MCF 10A (cell line): ENCODE data around the gene FOXO6. TPM values are rescaled to one million over a fixed set of nuclear protein-coding genes. Genes with fewer than 3 reads are reported as not detected.

ENCODE experiments used
- BruUV-seq: library from RNA; stranded (reverse); fragments of 400-500 nt; replicated peaks from 2 replicates; lab custom pipeline; 2021; lab: Mats Ljungman, UMichigan
- CTCF ChIA-PET: fragments of 300-600 bp; sonication (Branson Sonifier 250); formaldehyde crosslinking; extraction: SDS; loops from one replicate; lab custom pipeline; 2021; ENCODE audit warnings: antibody characterized with exemption, inconsistent platforms; lab: Yijun Ruan, JAX
- POLR2A ChIA-PET: fragments of 300-600, 350-650 bp; sonication (Branson Sonifier 250); formaldehyde crosslinking; extraction: SDS; loops from one replicate; lab custom pipeline; 2020; ENCODE audit warnings: antibody characterized with exemption, inconsistent platforms; lab: Yijun Ruan, JAX
- DNase-seq: peaks from one replicate; pipeline ENCODE4 v3.0.0-alpha.2; 2018; ENCODE audit not compliant: unreplicated experiment
- H3K27ac Mint-ChIP-seq: one replicate; pipeline ENCODE4 v1.8.0; 2022; ENCODE audit warnings: mild to moderate bottlenecking, low read depth, mixed read lengths; ENCODE audit not compliant: unreplicated experiment
- H3K27me3 Mint-ChIP-seq: one replicate; pipeline ENCODE4 v1.8.0; 2022; ENCODE audit warnings: mixed read lengths; ENCODE audit not compliant: insufficient read depth, unreplicated experiment
- H3K36me3 Mint-ChIP-seq: one replicate; pipeline ENCODE4 v1.8.0; 2022; ENCODE audit warnings: mild to moderate bottlenecking, moderate library complexity, mixed read lengths; ENCODE audit not compliant: insufficient read depth, unreplicated experiment
- H3K4me1 Mint-ChIP-seq: one replicate; pipeline ENCODE4 v1.8.0; 2022; ENCODE audit warnings: mixed read lengths; ENCODE audit not compliant: insufficient read depth, unreplicated experiment
- H3K4me3 Mint-ChIP-seq: one replicate; pipeline ENCODE4 v1.8.0; 2022; ENCODE audit warnings: mild to moderate bottlenecking, moderate library complexity, mixed read lengths; ENCODE audit not compliant: unreplicated experiment
- H3K9me3 Mint-ChIP-seq: one replicate; pipeline ENCODE4 v1.8.0; 2022; ENCODE audit warnings: mixed read lengths; ENCODE audit not compliant: unreplicated experiment
- intact Hi-C: fragments of 100-400 bp; cut with micrococcal nuclease; formaldehyde crosslinking; loops from 2 replicates; pipeline ENCODE4 v1.14.1; 2022
- total RNA-seq: library from RNA; stranded (reverse); gene quantifications from 2 replicates; pipeline ENCODE4 v1.2.3, GENCODE V29; 2022
- TF ChIP-seq, protein P1 (sequence below): fragments of 200-600 bp; IDR thresholded peaks from one replicate; pipeline ENCODE4 v1.8.0; 2022; ENCODE audit warnings: antibody characterized with exemption, mild to moderate bottlenecking; ENCODE audit not compliant: unreplicated experiment

FOXO6 gene
- total RNA-seq, 1 experiment from 2014 or later, result 0.28 TPM

DNA sequence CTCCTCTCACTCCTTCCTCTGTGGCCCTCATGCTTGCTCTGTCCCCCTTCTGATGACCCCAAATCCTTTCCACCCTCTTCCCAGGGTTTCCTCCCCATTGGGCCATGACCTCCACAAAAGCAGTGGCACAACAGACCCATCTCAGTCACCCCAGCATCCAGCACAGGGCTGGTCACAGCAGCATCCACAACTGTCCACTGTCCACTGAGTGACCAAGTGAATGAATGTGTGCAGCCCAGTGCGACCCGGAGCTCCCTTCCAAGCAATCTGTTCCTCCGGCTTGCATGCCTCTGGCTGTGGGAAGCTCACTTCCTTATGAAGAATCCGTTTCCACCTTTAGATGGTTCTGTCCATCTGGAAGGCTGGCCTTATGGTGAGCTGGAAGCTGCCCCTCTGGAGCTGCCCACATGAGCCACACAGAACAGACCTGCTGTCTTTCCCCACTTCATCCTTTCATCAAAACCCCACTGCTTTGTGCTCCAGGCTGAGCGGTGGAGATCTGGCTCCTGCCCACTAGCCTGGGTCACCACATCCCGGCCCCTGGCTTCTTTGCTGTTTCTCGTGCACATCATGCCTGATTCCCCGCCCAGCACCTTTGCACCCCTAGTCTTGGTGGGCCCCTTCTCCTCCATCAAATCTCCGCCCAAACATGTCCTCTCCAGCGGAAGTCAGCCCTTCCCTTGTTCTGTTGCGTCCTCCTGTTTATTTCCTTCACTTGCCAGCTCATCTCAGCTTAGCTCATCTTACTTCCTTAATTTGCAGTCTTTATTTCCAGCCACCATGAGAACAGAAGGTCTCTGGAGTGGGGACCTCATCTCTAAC lies 66.9 kb downstream of the FOXO6 start:
- no peak overlapping the region for H3K27ac Mint-ChIP-seq
- H3K4me1 Mint-ChIP-seq, result peaks cover 13% of the 10 kb centered on the region
- no peaks in the 10 kb centered on the region for H3K36me3 Mint-ChIP-seq
- no peaks in the 10 kb centered on the region for H3K9me3 Mint-ChIP-seq
- no TSS peak for BruUV-seq
- H3K4me3 Mint-ChIP-seq, result no peak overlapping the region
- DNase-seq, result no peak
- TF ChIP-seq, protein P1, sequence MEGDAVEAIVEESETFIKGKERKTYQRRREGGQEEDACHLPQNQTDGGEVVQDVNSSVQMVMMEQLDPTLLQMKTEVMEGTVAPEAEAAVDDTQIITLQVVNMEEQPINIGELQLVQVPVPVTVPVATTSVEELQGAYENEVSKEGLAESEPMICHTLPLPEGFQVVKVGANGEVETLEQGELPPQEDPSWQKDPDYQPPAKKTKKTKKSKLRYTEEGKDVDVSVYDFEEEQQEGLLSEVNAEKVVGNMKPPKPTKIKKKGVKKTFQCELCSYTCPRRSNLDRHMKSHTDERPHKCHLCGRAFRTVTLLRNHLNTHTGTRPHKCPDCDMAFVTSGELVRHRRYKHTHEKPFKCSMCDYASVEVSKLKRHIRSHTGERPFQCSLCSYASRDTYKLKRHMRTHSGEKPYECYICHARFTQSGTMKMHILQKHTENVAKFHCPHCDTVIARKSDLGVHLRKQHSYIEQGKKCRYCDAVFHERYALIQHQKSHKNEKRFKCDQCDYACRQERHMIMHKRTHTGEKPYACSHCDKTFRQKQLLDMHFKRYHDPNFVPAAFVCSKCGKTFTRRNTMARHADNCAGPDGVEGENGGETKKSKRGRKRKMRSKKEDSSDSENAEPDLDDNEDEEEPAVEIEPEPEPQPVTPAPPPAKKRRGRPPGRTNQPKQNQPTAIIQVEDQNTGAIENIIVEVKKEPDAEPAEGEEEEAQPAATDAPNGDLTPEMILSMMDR, result no peak
- CTCF ChIA-PET, result interaction anchor here (1.0 kb wide), 1 partner anchor 110 kb away, joined by 4 read pairs; no protein-coding TSS in a partner anchor
- intact Hi-C loops, result no loop called here
- no peaks in the 10 kb centered on the region for H3K27me3 Mint-ChIP-seq
- POLR2A ChIA-PET, result no interaction called here

DNA sequence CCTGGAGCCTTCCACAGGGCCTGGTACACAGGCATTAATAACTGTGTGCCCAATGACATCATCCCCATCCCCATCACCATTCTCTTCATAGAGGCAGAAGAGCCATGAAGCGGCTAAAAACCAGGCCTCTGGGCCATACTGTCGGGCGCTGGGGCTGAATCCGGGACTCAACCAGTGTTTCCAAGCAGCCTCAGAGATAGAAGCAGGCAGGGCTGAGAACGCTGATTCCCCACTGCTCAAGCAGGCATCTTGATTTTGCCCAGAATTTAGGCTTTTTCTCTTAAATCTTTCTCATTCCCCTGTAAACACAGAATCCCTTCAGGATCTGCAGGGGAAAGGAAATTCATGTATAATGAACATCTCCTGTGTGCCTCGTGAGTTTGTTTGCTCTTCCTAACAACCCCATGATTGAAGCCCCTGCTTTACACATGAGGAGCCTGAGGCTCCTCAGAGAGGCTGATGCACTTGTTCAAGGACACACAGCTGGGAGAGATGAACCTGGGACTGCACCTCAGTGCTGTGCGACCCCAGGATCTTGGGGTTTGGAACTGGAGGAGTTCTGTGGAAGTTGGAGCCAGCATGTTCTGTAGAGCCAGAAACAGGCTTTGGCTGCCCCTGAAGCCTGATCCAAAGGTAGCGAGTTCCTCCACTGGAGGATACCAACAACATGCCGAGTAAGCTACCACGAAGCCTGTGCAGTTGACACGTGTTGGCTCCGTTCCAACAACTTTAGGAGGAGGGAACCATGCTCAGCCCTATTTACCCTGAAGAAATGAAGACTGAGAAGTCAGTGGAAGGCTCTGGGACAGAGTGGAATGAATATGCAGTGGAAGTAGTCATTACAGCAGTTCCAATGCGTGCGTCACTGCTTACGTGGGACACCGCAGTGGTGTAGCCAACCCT lies 67.8 kb downstream of the FOXO6 start:
- Mint-ChIP-seq H3K9me3 (no peaks in the 10 kb centered on the region), H3K36me3 (no peaks in the 10 kb centered on the region), H3K4me3 (no peak overlapping the region), H3K4me1 (peaks cover 19% of the 10 kb centered on the region), H3K27me3 (no peaks in the 10 kb centered on the region), H3K27ac (no peak overlapping the region)
- intact Hi-C loops, result no loop called here
- DNase-seq, result no peak
- POLR2A ChIA-PET, result no interaction called here
- CTCF ChIA-PET, result interaction anchor here (1.0 kb wide), 1 partner anchor 111 kb away, joined by 4 read pairs; no protein-coding TSS in a partner anchor
- BruUV-seq, result no TSS peak
- TF ChIP-seq, protein P1, result no peak

GRCh38 chr1:41429641-41430035 lies 68.4 kb downstream of the FOXO6 start:
- ChIA-PET CTCF (no interaction called here), POLR2A (no interaction called here)
- H3K4me3 Mint-ChIP-seq, result no peak overlapping the region
- no TSS peak for BruUV-seq
- TF ChIP-seq, protein P1, result no peak
- no peaks in the 10 kb centered on the region for H3K27me3 Mint-ChIP-seq
- intact Hi-C loops, result loop anchor here (5.0 to 10.0 kb wide), 2 partner anchors 147 to 385 kb away; no protein-coding TSS in a partner anchor
- H3K4me1 Mint-ChIP-seq, result peaks cover 24% of the 10 kb centered on the region
- no peak for DNase-seq
- H3K36me3 Mint-ChIP-seq, result no peaks in the 10 kb centered on the region
- no peaks in the 10 kb centered on the region for H3K9me3 Mint-ChIP-seq
- H3K27ac Mint-ChIP-seq, result no peak overlapping the region

DNA sequence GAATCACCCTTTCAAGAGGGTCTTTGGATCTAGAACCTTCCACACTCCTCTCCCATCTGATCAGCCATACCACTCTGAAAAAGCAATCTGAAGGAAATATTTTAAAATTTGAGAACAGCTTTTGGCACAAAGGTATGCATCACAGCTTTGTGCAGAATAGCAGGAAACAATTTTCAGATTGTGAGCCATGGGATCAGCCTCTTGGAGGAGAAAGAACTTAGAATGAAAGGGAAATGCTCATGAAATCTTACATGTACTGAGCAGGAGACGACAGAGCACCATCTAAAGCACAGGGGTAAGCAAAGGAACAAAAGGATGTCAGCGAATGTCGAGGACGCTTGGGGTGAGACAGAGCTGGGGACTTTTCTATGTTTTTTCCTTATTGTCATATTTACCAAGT lies 68.8 kb downstream of the FOXO6 start:
- CTCF ChIA-PET, result no interaction called here
- no peak overlapping the region for H3K27ac Mint-ChIP-seq
- no peak overlapping the region for H3K4me3 Mint-ChIP-seq
- TF ChIP-seq, protein P1, result no peak
- peaks cover 28% of the 10 kb centered on the region for H3K4me1 Mint-ChIP-seq
- no peaks in the 10 kb centered on the region for H3K9me3 Mint-ChIP-seq
- H3K27me3 Mint-ChIP-seq, result no peaks in the 10 kb centered on the region
- no peaks in the 10 kb centered on the region for H3K36me3 Mint-ChIP-seq
- no peak for DNase-seq
- intact Hi-C loops, result loop anchor here (5.0 to 10.0 kb wide), 2 partner anchors 148 to 385 kb away; no protein-coding TSS in a partner anchor
- POLR2A ChIA-PET, result interaction anchor here (1.0 kb wide), 1 partner anchor 52 kb away, joined by 3 read pairs; no protein-coding TSS in a partner anchor
- no TSS peak for BruUV-seq
